GM21717 (cell line): Measurements from ENCODE around the gene ZC3H4.
"Not testable (repeated sequence)": the region's sequence is repeated elsewhere in the genome, so short reads cannot be mapped to it uniquely, and the experiment has no call there.

Experiments
- ATAC-seq: cut with Tn5 transposase; IDR thresholded peaks from one replicate; pipeline ENCODE4 v1.9.1; 2021; ENCODE audit warnings: mild to moderate bottlenecking, moderate library complexity; ENCODE audit not compliant: unreplicated experiment

ZC3H4 gene

GRCh38 chr19:47050562-47050961 is 63.0 kb downstream of the ZC3H4 start:
- not testable (repeated sequence) for ATAC-seq

- ATAC-seq, result no peak
Observed at GRCh38 chr19:47049307-47049700, 64.3 kb downstream of the ZC3H4 start.

- ATAC-seq, result peak; percentile 43
Observed at GRCh38 chr19:47047763-47048405, 65.7 kb downstream of the ZC3H4 start.

GRCh38 chr19:47047272-47047762 is 66.3 kb downstream of the ZC3H4 start:
- no peak for ATAC-seq

GRCh38 chr19:47045867-47046470 is 67.6 kb downstream of the ZC3H4 start:
- no peak for ATAC-seq

GRCh38 chr19:47044946-47045866 is 68.4 kb downstream of the ZC3H4 start:
- no peak for ATAC-seq

- no peak for ATAC-seq
Observed at GRCh38 chr19:47040869-47041268, 72.7 kb downstream of the ZC3H4 start.

- ATAC-seq, result no peak
Observed at GRCh38 chr19:47039239-47039874, 74.2 kb downstream of the ZC3H4 start.

- no peak for ATAC-seq
Observed at GRCh38 chr19:47037766-47038165, 75.8 kb downstream of the ZC3H4 start.

GRCh38 chr19:47036097-47036651 is 77.4 kb downstream of the ZC3H4 start:
- no peak for ATAC-seq

GRCh38 chr19:47035127-47036096 is 78.2 kb downstream of the ZC3H4 start:
- ATAC-seq, result no peak

- ATAC-seq, result no peak
Observed at GRCh38 chr19:47032171-47032811, 81.3 kb downstream of the ZC3H4 start.

GRCh38 chr19:47028195-47028601 is 85.4 kb downstream of the ZC3H4 start:
- ATAC-seq, result no peak

GRCh38 chr19:47027586-47028088 is 85.9 kb downstream of the ZC3H4 start:
- no peak for ATAC-seq

GRCh38 chr19:47026889-47027288 is 86.7 kb downstream of the ZC3H4 start:
- ATAC-seq, result no peak

GRCh38 chr19:47026156-47026555 is 87.4 kb downstream of the ZC3H4 start:
- no peak for ATAC-seq

- ATAC-seq, result no peak
Observed at GRCh38 chr19:47024502-47024901, 89.1 kb downstream of the ZC3H4 start.

GRCh38 chr19:47023448-47023794 is 90.2 kb downstream of the ZC3H4 start:
- ATAC-seq, result no peak
